Measurements from ENCODE around the gene SLC25A23. TPM values are rescaled to one million over a fixed set of nuclear protein-coding genes. Genes with fewer than 3 reads are reported as not detected.

The SLC25A23 gene
- total and polyA plus RNA-seq, 2 of the 8 experiments (the other 6 are each of a cell fraction or from before 2014, with no cell fraction given): 18.0 to 48.1 TPM

DNA sequence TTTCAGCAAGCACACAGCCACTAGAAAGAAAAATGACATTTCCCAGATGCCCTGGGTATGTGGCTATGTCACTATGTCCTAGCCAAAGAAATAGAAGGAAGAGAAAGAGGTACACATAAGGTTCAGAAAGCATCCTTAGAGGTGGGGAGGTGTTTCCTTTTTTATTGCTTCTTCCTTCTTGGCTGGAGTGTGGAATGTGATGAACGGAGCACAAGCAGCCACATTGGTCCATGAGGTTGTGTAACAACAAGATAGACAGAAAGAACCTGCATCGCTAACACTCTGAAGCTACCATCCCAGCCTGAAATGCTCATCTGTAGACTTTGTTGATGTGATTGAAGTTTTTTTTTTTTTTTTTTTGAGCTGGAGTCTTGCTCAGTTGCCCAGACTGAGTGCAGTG is 6.7 kb downstream of the SLC25A23 start:
- no peak overlapping the region for H2AK5ac ChIP-seq (ENCODE audit: low read depth, low read length)
- no peak overlapping the region for H4K8ac ChIP-seq (ENCODE audit: extremely low read depth, insufficient read depth, low read length)
- no peak overlapping the region for H2BK20ac ChIP-seq (ENCODE audit: low read length)
- H3K23me2 ChIP-seq (ENCODE audit: low read depth, low read length): no peaks in the 10 kb centered on the region
- CTCF ChIA-PET (ENCODE audit: partially characterized antibody): interaction anchor here (0.9 kb wide), 1 partner anchor 35 kb away, joined by 3 read pairs; no protein-coding TSS in a partner anchor
- DNase-seq (ENCODE audit: low read depth in 1 of 2, low spot score in 2 of 2): no peak
- no peak overlapping the region for H3K9ac ChIP-seq (replicated peaks in 1 of 4; ENCODE audit: extremely low read depth in 1 of 4, low read depth in 3 of 4, low read length in 3 of 4)
- no peaks in the 10 kb centered on the region for H3K27me3 ChIP-seq (replicated peaks in 1 of 4; ENCODE audit: control insufficient read depth in 3 of 4, extremely low read depth in 1 of 4, insufficient read depth in 3 of 4, low read length in 3 of 4)
- POLR2A ChIA-PET (ENCODE audit: partially characterized antibody): interaction anchor here (0.7 to 1.2 kb wide), 2 partner anchors 9 to 10 kb away, joined by 3 to 4 read pairs; no protein-coding TSS in a partner anchor
- 84% methylated on average over 2 of the region's 2 CpGs; no CpG with 5 or more reads in 1 of the 2 experiments for WGBS, 2 experiments (ENCODE audit: extremely low coverage in 1 of 2, insufficient coverage in 1 of 2, insufficient read length in 1 of 2, insufficient replicate concordance in 2 of 2, low coverage in 1 of 2, low lambda C conversion rate in 2 of 2, missing lambda C conversion rate in 1 of 2)
- peaks cover 5 to 30% (median 10%) of the 10 kb centered on the region in 4 experiments; a peak in 7 of 8 replicates for H3K36me3 ChIP-seq (ENCODE audit: control insufficient read depth in 2 of 4, insufficient read depth in 4 of 4, low read length in 3 of 4)
- no peak overlapping the region for H3K56ac ChIP-seq (replicated peaks; ENCODE audit: insufficient read length, low read depth, low read length)
- H3K27ac ChIP-seq (ENCODE audit: low read depth, low read length): no peak overlapping the region
- no peak overlapping the region for H2BK15ac ChIP-seq (ENCODE audit: low read length)
- H3K18ac ChIP-seq (ENCODE audit: extremely low read depth, low read length): no peak overlapping the region
- no peak overlapping the region for H3K4me3 ChIP-seq (ENCODE audit: extremely low read depth in 1 of 4, insufficient read depth in 2 of 4, low read depth in 3 of 4, low read length in 4 of 4)
- H3K4me1 ChIP-seq (replicated peaks in 1 of 4; ENCODE audit: control insufficient read depth in 3 of 4, insufficient read depth in 4 of 4, low read length in 3 of 4): peaks cover 0 to under 1% (median 0%) of the 10 kb centered on the region in 4 experiments; a peak in 1 of 7 replicates
- no peak overlapping the region for H3K4ac ChIP-seq (replicated peaks; ENCODE audit: insufficient read length, low read depth, low read length)
- peaks cover 0 to 8% of the 10 kb centered on the region in 2 experiments; a peak in 1 of 4 replicates for H3K9me3 ChIP-seq (ENCODE audit: insufficient read depth in 2 of 2, low read depth in 1 of 2, low read length in 1 of 2)
- no peak overlapping the region for H4K91ac ChIP-seq (replicated peaks; ENCODE audit: insufficient read length, low read length)
- H2AFZ ChIP-seq (ENCODE audit: low read length): no peak overlapping the region
- H4K20me1 ChIP-seq (replicated peaks in 1 of 2; ENCODE audit: control insufficient read depth in 1 of 2, insufficient read depth in 2 of 2, low read length in 2 of 2): no peaks in the 10 kb centered on the region
- FAIRE-seq: no peak
- H2BK12ac ChIP-seq (ENCODE audit: low read depth, low read length): no peak overlapping the region
- no peak overlapping the region for H3K4me2 ChIP-seq (ENCODE audit: insufficient read depth in 1 of 2, low read depth in 2 of 2, low read length in 2 of 2)
- H3K79me1 ChIP-seq (ENCODE audit: low read depth, low read length): no peaks in the 10 kb centered on the region
- H4K5ac ChIP-seq (ENCODE audit: insufficient read length, low read depth, low read length): no peak overlapping the region
- no peak overlapping the region for H3K14ac ChIP-seq (ENCODE audit: insufficient read length)
- H2BK120ac ChIP-seq (replicated peaks; ENCODE audit: low read depth, low read length): no peak overlapping the region
- H3K23ac ChIP-seq (ENCODE audit: insufficient read length): no peak overlapping the region
- TF ChIP-seq CHD1 (IDR thresholded peaks at IDR 0.05; ENCODE audit: low read depth, low read length) (no peak), KDM5A (IDR thresholded peaks at IDR 0.05; ENCODE audit: low read length) (no peak), RFX5 (IDR thresholded peaks at IDR 0.05; ENCODE audit: borderline replicate concordance, low read depth, low read length) (no peak)
- no peaks in the 10 kb centered on the region for H3K79me2 ChIP-seq (ENCODE audit: control insufficient read depth in 1 of 2, insufficient read depth in 2 of 2, low read length in 2 of 2)
- H2BK5ac ChIP-seq (ENCODE audit: low read depth, low read length): no peak overlapping the region
